Colonic mucosa (tissue), 4 donors: Measurements from ENCODE around the gene CTNNBIP1. TPM values are rescaled to one million over a fixed set of nuclear protein-coding genes. Genes with fewer than 3 reads are reported as not detected.

Experiments
- DNase-seq: peaks from one replicate; pipeline ENCODE4 v3.0.0-alpha.2; 2020
- H3K27ac ChIP-seq: fragments of 200-600 bp; one replicate; pipeline ENCODE4 v1.8.0; 2021
- H3K27me3 ChIP-seq: fragments of 200-600 bp; one replicate; pipeline ENCODE4 v1.8.0; 2021
- H3K36me3 ChIP-seq: fragments of 200-600 bp; one replicate; pipeline ENCODE4 v1.8.0; 2021
- H3K4me1 ChIP-seq: fragments of 200-600 bp; one replicate; pipeline ENCODE4 v1.8.0; 2021; ENCODE audit warnings: mild to moderate bottlenecking
- H3K4me3 ChIP-seq: fragments of 200-600 bp; one replicate; pipeline ENCODE4 v1.8.0; 2021
- H3K9ac ChIP-seq, 2 donors: one replicate each; pipeline ENCODE4 v1.7.0; 2013; ENCODE audit warnings: control low read depth in 2 of 2, low read depth in 2 of 2, low read length in 2 of 2
- H3K9me3 ChIP-seq: fragments of 200-600 bp; one replicate; pipeline ENCODE4 v1.8.0; 2021
- intact Hi-C: fragments of 100-400 bp; cut with DNase I; formaldehyde crosslinking; loops from one replicate; pipeline ENCODE4 v1.14.1; 2022
- total RNA-seq, 2 donors: library from RNA; stranded (reverse); fragmentation: NEBNext Ultra II Directional in 1 of 2; extraction: Animal tissue kit (Norgen Biotek cat#: 25700) in 1 of 2; gene quantifications; one replicate each; pipeline ENCODE4 v1.2.1, GENCODE V29; 2021
- TF ChIP-seq, protein P1 (sequence below): fragments of 200-600 bp; IDR thresholded peaks from one replicate; pipeline ENCODE4 v1.8.0; 2022; ENCODE audit warnings: antibody characterized with exemption, mild to moderate bottlenecking
- donor health status: healthy.
- donor health status: DM: no; HTN: no; CAD: no.
- donor health status: DM: no; HTN: no; CAD: no.

Gene CTNNBIP1
- total RNA-seq, 2 donors from 2014 or later = 28.1 to 30.1 TPM

DNA sequence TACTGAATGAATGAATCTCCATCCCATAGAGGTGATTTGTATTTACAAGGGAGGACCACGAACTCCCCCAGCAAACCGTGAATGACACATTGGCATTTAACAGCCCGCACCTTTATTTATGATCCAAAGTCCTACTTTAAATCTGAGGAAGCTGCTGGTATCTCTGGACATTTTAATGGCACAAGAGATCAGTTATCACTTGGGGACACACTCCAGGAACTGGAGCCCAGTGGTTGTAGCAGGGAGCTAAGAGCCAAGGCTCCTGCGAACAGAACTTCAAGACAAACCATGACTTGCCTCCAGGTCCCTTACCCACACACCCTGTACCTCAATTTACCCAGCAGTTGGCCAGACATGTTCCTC, 1.2 kb downstream of the CTNNBIP1 start:
- Histone ChIP-seq H3K27ac (peak overlapping the region; percentile 41), H3K4me1 (peaks cover 4% of the 10 kb centered on the region), H3K4me3 (peak overlapping the region; percentile 72), H3K9me3 (no peaks in the 10 kb centered on the region), H3K9ac (peak overlapping the region; percentile 86 to 97), H3K27me3 (no peaks in the 10 kb centered on the region), H3K36me3 (no peaks in the 10 kb centered on the region)
- no peak for DNase-seq
- TF ChIP-seq, protein P1, sequence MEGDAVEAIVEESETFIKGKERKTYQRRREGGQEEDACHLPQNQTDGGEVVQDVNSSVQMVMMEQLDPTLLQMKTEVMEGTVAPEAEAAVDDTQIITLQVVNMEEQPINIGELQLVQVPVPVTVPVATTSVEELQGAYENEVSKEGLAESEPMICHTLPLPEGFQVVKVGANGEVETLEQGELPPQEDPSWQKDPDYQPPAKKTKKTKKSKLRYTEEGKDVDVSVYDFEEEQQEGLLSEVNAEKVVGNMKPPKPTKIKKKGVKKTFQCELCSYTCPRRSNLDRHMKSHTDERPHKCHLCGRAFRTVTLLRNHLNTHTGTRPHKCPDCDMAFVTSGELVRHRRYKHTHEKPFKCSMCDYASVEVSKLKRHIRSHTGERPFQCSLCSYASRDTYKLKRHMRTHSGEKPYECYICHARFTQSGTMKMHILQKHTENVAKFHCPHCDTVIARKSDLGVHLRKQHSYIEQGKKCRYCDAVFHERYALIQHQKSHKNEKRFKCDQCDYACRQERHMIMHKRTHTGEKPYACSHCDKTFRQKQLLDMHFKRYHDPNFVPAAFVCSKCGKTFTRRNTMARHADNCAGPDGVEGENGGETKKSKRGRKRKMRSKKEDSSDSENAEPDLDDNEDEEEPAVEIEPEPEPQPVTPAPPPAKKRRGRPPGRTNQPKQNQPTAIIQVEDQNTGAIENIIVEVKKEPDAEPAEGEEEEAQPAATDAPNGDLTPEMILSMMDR = no peak
- intact Hi-C loops = no loop called here

GRCh38 chr1:9907441-9907840, 2.6 kb downstream of the CTNNBIP1 start:
- H3K9ac ChIP-seq = no peak overlapping the region
- H3K4me1 ChIP-seq = peaks cover 4% of the 10 kb centered on the region

DNA sequence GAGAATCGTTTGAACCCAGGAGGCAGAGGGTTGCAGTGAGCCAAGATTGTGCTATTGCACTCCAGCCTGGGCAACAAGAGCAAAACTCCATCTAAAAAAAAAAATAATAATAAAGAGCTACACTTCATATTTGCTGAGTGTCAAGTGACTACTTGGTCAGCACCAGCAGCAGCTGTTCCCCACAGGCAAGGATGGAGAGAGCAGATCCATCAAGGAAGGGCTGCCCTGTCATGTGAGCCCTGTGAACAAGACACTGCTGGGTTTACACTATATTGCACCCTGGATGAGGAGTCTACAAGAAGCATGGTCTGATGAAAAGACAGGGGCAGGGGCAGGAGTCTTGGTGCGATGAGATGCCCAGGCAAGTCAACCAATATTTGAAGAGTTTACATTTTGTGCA, 3.6 kb downstream of the CTNNBIP1 start:
- Histone ChIP-seq H3K36me3 (no peaks in the 10 kb centered on the region), H3K27ac (no peak overlapping the region), H3K4me3 (no peak overlapping the region), H3K9ac (no peak overlapping the region), H3K9me3 (no peaks in the 10 kb centered on the region), H3K4me1 (peaks cover 4% of the 10 kb centered on the region), H3K27me3 (no peaks in the 10 kb centered on the region)
- intact Hi-C loops = no loop called here
- DNase-seq = no peak
- TF ChIP-seq, protein P1 = no peak

More at GRCh38 chr1:9907441-9907840, 2.6 kb downstream of the CTNNBIP1 start:
- no peaks in the 10 kb centered on the region for H3K36me3 ChIP-seq
- H3K4me3 ChIP-seq = no peak overlapping the region
- DNase-seq = no peak
- H3K9me3 ChIP-seq = no peaks in the 10 kb centered on the region
- H3K27ac ChIP-seq = no peak overlapping the region
- no peaks in the 10 kb centered on the region for H3K27me3 ChIP-seq
- intact Hi-C loops = no loop called here
- TF ChIP-seq, protein P1 = no peak

DNA sequence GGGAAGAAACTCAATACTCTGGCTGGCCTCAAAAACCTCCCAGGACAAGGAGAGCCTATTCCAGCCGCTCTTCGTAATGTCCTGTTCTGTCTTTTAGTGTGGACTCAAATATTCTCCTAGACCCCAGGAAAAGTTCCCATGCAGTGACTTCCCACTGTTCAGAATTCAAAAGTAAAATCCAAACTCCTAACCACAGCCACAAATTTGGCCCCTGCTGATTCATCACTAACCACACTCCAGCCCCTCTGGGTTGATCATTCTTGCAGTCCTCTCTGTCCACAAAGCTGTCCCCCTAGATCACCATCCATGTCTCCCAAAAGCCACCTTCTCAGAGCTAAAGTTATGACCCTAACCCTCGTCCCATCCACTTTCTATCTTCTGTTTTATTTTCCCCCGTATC, 5.1 kb downstream of the CTNNBIP1 start:
- no peak for DNase-seq
- H3K4me1 ChIP-seq = peaks cover 11% of the 10 kb centered on the region
- no peak overlapping the region for H3K9ac ChIP-seq
- H3K4me3 ChIP-seq = no peak overlapping the region
- H3K27me3 ChIP-seq = no peaks in the 10 kb centered on the region
- intact Hi-C loops = no loop called here
- no peaks in the 10 kb centered on the region for H3K9me3 ChIP-seq
- TF ChIP-seq, protein P1 = no peak
- H3K36me3 ChIP-seq = no peaks in the 10 kb centered on the region
- H3K27ac ChIP-seq = no peak overlapping the region

DNA sequence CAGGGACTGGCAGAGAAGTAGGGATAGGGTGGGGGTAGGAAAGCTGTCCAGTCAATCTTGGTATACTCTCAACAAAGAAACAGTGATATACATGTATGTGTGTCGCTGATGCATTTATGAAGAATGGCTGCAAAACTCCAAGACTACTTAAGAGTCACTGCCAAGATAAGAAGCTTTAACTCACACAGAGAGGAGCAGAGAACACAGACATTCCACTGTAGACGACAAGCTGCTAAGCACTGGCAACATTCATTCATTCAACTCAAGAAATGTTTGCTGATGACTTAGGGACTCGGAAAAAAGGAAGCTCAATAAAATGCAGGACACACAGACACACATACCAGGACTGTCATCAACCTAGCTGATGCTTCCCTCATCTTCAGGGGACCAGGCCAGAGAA, 5.5 kb downstream of the CTNNBIP1 start:
- Histone ChIP-seq H3K27me3 (no peaks in the 10 kb centered on the region), H3K36me3 (no peaks in the 10 kb centered on the region), H3K4me3 (no peak overlapping the region), H3K4me1 (peaks cover 13% of the 10 kb centered on the region), H3K9me3 (no peaks in the 10 kb centered on the region), H3K27ac (no peak overlapping the region), H3K9ac (no peak overlapping the region)
- TF ChIP-seq, protein P1 = no peak
- DNase-seq = no peak
- intact Hi-C loops = no loop called here
